ENCODE measurements around the gene ZNF316.
"Not testable (repeated sequence)": the region's sequence is repeated elsewhere in the genome, so short reads cannot be mapped to it uniquely, and the experiment has no call there.

Gene ZNF316

DNA sequence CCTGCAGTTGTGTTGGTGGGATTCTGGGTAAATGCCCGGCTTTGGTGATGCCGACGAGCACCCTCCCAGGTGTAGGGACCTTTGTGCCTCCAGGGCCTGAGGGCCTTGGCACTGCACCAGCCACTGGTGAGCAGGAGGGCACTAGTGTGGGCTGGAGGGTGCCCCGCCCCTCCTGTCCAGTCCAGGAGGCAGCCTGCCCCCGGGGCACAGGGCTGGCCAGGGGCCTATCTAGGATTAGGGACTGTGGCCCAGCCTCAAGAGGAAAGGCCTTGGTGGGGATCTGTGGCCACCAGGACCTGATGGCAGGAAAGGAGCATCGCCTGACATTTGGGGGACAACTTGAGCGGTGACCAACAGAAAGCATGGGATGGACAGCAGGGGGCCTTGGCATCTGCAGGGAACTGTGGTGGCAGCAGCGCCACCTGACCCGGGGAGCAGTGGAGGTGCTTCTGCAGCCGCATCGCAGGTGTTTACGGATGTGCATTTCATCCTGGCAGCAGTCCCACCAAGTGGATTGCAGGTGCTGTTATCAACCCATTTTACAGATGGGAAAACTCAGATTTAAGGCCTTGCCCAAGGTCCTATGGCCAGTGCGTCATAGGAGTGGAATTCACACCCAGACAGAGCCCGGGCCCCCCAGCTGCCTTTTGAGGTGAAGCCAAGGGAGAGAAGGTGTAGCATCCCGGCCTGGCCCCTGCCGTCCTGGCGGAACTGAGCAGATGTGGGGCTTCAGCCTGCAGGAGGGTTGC is 11.1 kb downstream of the ZNF316 start:
- no peak for DNase-seq

GRCh38 chr7:6648815-6649104 is 11.6 kb downstream of the ZNF316 start:
- DNase-seq, result no peak

- DNase-seq, result no peak
Measured at GRCh38 chr7:6649241-6649961, 12.3 kb downstream of the ZNF316 start.

GRCh38 chr7:6650086-6650485 is 13.0 kb downstream of the ZNF316 start:
- DNase-seq, result no peak

- no peak for DNase-seq
Measured at GRCh38 chr7:6650521-6651011, 13.4 kb downstream of the ZNF316 start.

- DNase-seq, result no peak
Measured at GRCh38 chr7:6651851-6652445, 14.8 kb downstream of the ZNF316 start.

- DNase-seq, result no peak
Measured at GRCh38 chr7:6652446-6653011, 15.4 kb downstream of the ZNF316 start.

DNA sequence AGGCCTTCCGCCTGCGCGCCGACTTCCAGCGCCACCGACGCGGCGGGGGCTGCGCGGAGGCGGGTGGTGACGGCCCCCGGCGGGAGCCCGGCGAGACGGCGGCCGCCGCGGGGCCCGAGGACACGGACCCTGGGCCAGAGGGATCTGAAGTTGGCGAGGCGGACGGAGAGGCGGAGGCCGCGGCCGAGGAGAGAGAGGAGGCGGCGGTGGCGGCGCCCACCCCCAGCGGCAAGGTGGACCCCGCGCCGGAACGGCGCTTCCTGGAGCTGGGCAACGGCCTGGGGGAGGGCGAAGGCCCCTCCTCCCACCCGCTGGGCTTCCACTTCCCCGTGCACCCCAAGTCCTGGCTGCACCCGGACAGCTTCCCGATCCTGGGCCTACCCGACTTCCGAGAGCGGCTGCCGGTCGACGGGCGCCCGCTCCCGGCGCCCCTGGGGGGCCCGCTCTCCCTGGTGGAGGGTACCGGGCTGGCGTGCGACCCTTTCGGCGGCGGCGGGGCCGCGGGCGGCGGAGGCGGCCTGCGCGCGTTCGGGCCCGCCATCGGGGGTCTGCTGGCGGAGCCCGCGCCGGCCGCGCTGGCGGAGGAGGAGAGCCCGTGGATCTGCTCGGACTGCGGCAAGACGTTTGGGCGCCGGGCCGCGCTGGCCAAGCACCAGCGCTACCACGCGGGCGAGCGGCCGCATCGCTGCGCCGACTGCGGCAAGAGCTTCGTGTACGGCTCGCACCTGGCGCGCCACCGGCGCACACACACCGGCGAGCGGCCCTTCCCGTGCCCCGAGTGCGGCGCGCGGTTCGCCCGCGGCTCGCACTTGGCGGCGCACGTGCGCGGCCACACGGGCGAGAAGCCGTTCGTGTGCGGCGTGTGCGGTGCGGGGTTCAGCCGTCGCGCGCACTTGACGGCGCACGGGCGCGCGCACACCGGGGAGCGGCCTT is 16.2 kb downstream of the ZNF316 start:
- DNase-seq, result no peak

DNA sequence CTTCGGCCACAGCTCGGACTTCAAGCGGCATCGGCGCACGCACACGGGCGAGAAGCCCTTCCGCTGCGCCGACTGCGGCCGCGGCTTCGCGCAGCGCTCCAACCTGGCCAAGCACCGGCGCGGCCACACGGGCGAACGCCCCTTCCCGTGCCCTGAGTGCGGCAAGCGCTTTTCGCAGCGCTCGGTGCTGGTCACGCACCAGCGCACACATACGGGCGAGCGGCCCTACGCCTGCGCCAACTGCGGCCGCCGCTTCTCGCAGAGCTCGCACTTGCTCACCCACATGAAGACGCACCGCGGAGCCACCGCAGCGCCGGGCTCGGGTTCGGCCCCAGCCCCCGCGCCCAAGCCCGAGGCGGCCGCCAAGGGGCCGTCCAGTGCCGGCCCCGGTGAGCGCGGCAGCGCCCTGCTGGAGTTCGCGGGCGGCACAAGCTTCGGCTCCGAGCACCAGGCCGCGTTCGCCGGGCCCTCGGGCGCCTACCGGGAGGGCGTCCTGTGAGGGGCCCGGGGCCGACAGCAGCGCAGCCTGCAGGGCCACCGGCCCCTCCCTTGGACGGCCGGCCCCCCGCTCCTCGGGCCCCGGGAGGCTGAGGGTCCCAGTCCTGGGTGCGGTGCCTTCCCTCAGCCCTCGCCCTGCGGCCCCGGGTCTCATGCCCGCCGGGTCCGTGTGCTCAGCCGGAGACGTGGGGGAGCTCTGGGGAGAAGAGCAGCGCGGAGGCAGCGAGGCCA is 17.2 kb downstream of the ZNF316 start:
- no peak for DNase-seq

GRCh38 chr7:6654842-6655610 is 17.9 kb downstream of the ZNF316 start:
- DNase-seq, result no peak

DNA sequence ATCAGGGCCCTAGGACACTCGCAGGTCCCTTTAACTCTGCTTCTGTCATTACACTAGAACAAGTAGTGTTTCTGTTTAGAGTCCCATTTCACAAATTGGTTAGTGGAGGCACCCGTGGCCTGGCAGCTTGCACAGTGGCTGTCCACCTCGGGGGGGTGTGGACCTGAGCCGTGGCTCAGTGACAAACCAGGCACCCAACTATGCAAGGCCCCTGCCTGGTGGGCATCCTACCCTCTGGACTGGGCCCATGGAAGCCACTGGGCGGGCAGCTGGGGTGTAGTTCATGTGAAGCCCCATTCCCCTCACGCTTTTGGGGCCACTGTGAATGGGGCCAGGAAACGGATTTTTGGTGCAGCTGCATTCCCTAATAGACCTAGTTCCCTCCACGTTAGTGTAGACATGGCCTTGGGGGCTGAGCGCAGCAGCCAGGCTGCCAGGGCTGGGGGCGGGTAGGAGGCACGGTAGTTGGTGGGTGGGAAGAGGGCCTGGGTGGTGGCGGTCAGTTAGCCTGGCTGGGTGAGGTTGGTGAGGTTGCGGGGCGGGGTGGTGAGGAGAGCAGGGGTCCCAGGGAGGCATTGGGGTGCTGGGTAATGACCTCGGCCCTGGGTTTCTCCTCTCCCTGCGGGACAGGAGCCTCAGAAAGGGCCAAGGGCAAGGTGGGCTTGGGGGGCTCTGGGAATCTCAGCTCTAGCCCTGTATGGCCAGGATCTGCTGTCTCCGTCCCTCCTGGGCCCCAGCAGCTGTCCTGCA is 18.7 kb downstream of the ZNF316 start:
- DNase-seq, result no peak

GRCh38 chr7:6656413-6656812 is 19.3 kb downstream of the ZNF316 start:
- no peak for DNase-seq

DNA sequence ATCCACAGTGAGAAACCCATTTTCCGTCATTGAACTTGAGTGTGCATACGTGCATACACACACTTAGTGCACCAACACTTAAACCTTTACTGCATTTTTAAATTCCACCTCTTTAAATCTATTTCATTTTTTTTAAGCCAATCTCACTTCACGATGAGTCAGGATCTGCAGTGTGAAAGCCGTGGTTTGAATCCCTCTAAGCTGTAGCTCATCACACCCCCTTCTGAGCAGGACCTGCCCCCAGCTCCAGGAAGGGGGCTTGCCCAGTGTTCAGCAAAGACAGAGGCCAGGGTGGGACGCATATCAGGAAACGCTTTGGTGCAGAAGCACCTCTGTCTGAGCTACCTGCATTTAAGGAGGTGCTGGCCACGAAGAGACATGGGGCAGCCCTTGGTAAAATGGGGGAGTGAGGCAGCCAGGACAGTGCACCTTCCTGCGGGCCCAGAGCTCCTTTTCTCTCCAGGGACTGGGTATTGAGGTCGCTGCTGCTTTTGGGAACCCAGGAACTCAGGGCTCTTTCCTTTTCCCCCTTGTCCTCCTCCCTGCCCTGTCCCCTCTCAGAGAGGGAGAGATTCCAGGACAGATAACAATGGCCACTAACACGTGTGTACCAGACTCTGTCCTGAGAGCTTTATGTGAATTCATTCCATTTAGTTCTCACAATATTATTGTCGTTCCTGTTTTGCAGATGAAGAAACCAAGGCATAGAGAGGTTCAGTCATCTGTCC is 21.7 kb downstream of the ZNF316 start:
- DNase-seq, result no peak

DNA sequence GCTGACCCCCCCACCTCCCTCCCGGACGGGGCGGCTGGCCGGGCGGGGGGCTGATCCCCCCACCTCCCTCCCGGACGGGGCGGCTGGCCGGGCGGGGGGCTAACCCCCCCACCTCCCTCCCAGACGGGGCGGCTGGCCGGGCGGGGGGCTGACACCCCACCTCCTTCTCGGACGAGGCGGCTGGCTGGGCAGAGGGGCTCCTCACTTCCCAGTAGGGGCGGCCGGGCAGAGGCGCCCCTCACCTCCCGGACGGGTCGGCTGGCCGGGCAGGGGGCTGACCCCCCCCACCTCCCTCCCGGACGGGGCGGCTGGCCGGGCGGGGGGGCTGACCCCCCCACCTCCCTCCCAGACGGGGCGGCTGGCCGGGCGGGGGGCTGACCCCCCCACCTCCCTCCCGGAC is 33.7 kb downstream of the ZNF316 start:
- DNase-seq, result not testable (repeated sequence)

DNA sequence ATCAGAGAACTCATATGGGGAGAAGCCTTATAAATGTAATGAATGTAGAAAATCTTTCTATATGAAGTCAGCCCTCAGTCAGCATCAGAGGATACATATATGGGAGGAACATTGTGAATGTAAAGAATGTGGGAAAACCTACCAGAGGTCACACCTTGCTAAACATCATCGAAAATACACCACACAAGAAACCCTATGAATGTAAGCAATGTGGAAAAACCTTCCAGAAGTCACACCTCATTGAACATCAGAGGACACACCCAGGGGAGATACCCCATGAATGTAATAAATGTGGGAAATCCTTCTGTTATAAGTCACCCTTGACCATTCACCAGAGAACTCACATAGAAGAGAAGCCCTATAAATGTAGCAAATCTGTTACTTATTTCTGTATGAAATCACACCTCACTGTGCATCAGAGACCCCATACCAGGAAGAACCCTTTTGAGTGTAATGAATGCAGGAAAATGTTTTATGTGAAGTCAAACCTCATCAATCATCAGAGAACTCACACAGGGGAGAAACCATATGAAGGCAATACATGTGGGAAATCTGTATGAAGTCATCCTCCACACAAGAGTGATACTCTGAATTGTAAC is 38.8 kb downstream of the ZNF316 start:
- no peak for DNase-seq

DNA sequence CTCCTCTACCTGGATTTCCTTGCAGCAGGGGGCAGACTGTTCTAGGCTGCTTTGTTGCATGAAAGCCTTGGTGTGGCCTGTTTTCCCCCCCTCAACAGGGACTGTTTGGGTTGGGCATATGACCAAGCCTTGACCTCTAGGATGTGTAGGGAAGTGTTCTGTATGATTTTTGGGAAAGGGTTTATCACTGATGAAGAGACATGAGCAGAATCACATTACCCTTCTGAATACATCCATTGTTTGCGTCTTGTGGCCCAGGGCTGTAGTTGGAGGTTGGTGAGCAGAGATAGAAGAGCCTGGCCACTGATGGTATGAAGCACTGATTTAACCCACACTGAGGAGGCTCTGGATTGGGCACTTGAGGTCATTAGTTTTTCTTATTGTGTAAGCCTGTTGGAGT is 43.0 kb downstream of the ZNF316 start:
- no peak for DNase-seq

- DNase-seq, result no peak
Measured at GRCh38 chr7:6691103-6691502, 54.0 kb downstream of the ZNF316 start.

DNA sequence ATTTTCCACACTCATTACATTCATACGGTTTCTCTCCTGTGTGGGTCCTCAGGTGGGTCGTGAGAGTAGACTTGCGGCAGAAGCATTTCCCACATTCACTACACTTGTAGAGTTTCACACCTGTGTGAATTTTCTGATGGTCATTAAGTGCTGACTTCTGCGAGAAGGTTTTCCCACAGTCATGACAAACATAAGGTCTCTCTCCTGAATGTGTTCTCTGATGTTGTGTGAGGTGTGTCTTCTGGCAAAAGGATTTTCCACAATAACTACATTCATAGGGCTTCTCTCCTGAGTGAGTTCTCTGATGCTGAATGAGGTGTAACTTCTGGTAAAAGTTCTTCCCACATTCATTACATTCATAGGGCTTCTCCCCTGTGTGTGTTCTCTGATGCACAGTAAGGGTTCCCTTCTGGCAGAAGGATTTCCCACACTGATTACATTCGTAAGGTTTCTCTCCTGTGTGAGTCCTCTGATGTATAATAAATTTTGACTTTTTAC is 54.5 kb downstream of the ZNF316 start:
- no peak for DNase-seq

DNA sequence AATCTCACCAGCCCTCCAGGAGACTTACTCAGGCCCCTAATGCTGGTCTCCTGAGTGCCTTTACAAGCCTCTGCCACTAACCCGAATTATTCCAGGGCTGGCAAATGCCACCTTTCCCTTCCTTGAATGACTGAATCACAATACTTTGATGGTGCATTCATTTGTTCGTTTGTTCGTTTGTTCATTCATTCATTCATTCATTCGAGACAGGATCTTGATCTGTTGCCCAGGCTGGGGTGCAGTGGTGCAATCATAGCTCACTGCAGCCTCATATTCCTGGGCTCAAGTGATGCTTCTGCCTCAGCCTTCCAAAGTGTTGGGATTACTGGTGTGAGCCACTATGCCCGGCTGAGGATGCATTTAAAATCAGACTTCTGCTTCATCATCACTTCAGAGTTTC is 63.7 kb downstream of the ZNF316 start:
- DNase-seq, result no peak
